Stimulated activated CD4-positive, alpha-beta T cell treated with anti-CD3 and anti-CD28 coated beads, Interleukin-4, amount 100 ng/mL, for 48 hours (primary cell): ENCODE data around the gene RFX7.
"Not testable (repeated sequence)": the region's sequence is repeated elsewhere in the genome, so short reads cannot be mapped to it uniquely, and the experiment has no call there.

Experiments used
- DNase-seq, 2 donors: peaks; one replicate each; pipeline ENCODE4 v3.0.0-alpha.2; 2020; ENCODE audit warnings: low read depth in 2 of 2

The RFX7 gene

GRCh38 chr15:56205061-56205876 is 38.4 kb downstream of the RFX7 start:
- no peak for DNase-seq

DNA sequence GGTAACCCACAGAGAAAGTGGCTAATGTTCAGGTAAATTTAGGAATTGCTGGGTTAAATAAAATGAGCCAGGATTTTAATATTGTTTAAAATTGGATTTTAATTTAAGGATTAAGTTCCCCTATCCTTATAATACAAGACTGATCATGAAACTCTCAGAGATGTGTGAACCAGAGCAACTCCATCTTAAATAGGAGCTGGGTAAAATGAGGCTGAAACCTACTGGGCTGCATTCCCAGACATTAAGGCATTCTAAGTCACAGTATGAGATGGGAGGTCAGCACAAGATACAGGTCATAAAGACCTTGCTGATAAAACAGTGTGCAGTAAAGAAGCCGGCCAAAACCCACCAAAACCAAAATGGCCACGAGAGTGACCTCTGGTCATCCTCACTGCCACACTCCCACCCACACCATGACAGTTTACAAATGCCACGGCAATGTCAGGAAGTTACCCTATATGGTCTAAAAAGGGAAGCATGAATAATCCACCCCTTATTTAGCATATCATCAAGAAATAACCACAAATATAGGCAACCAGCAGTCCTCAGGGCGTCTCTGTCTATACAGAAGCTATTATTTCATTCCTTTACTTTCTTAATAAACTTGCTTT is 40.3 kb downstream of the RFX7 start:
- not testable (repeated sequence) for DNase-seq

DNA sequence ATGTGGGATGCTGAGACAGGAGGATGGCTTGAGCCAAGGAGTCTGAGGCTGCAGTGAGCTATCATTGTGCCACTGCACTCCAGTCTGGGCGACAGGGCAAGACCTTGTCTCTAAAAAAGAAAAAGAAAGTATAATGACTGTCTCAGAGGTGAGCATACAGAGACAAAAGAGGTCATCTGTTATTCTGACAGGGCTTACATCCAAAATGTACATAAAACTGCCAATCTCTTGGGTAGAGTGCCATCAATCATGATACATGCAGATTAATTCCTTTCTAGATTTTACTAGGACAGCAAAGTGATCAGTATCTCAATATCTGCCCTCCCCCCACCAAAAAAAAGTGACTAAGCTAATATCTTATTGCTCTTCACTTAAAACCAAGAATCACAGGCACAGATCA is 41.0 kb downstream of the RFX7 start:
- DNase-seq = no peak

DNA sequence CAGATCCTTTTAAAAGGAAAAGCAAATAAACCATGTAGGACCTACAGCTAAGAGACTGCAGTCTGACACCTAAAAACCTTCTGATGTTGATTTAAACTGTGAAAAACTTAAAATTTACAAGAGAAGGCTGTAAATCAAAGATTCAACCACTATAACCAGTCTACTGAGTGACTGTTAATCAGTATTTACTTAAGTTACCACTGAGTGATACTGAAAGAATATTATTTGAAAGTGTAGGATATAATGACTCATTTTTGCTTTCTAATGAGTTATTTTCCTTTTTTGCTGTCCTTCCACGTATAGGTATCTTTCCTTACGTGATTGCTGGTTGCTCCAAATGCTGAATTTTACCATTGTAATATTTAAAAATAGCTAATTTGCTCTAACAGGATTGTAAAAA is 44.6 kb downstream of the RFX7 start:
- DNase-seq = no peak

DNA sequence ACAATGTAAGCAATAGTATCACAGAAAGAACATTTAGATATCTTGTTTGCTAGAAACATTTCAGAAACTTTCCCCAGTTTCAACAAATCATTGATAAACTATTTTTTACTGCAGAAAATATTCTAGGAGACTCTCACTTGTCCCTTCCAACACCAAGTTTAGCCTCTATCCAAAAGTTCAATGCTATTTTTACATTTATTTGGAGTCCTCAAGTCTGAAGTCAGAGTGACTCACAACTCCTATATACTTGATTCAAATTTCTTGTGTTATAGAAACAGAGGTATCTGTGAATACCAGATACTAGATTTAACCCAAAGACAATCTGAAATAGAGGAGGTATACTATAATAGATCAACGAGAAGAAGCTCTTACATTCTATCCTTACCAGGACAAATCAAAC is 49.6 kb downstream of the RFX7 start:
- no peak for DNase-seq

- DNase-seq = no peak
These were observed 50.8 kb downstream of the RFX7 start for GRCh38 chr15:56192659-56193442.

- DNase-seq = no peak
These were observed 56.0 kb downstream of the RFX7 start for GRCh38 chr15:56187665-56188064.

- DNase-seq = no peak
These were observed 57.7 kb downstream of the RFX7 start for GRCh38 chr15:56185980-56186379.

DNA sequence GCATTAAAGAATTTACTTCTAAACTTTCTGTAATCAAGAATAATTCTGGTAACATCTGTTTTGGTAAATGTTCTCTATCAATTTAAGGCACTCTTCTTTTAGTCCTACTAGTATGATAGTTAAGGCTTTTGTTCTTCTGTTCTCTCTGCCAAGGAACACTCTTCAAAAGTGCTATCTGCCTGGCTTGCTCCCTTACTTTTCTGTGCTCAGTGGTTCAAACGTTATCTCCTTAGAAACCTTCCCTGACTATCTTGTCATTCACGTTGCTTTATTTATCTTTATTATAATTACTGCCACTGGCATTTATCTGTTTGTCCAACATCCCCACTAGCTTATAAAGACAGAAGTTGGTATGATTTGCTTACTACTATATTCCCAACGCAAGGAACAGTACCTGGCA is 59.2 kb downstream of the RFX7 start:
- DNase-seq = no peak

DNA sequence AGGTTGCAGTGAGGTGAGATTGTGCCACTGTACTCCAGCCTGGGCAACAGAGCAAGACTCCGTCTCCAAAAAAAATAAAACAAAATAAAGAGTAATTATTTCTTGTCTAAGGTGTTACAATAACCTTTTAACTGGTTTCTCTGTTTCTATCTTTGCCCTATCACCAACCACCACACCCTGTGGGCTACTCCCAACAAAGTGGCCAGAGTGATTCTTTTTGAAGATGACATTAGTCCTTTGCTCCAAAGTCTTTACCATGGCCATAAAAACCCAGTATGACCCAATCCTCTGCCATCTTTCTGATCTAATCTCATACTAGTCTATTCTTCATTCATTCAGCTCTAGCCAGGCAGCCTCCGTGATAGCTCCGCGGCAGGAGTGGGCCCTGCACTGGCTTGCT is 62.8 kb downstream of the RFX7 start:
- no peak for DNase-seq

DNA sequence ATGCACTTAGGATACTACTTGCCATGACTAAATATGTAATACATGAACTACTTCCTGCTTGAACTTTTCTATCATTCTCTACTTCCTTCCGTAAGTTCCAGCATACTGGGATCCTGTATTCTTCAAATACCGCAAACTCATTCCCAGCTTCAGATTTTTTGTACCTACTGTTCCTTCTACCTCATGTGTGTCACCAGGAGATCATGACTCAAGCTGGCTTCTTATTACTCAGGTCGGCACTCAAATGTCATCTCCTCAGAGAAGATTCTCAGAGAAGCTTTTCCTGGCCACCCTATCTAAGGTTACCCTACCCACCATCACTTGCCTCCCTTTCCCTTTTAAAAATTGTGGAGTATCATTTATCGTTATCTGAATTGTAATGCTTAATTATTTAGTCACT is 66.7 kb downstream of the RFX7 start:
- no peak for DNase-seq

DNA sequence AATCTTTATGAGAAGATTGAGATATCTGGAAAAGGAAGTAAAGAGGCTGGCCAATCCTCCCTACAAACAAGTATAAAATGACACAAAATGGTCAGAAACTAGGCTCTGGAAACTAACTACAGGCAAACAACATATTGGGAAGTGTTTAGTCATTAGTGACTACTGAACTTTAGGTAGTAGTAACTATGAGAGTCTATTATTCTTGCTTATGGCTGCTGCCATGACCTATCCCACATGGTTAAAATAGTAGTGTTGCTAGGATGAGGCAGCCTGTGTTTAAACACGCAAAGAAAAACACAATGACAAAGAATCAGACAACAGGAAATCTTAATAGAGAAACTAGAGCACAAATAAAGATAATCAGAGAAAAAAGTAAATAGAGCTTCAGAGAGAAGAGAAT is 67.9 kb downstream of the RFX7 start:
- DNase-seq = no peak

DNA sequence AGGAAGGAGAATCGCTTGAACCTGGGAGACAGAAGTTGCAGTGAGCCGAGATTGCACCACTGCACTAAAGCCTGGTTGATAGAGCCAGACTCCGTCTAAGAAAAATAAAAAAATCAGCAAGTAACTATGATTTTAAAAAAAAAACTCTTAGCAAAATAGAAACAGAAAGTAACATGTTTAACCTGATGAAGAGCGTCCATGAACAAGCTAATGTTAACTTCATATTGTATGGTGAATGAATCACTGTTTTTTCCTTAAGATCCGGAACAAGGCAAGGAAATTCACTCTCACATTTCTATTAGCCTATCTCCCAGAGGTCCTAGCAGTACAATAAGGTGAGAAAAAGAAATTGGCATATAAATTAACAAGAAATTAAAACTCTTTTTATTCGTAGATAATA is 69.0 kb downstream of the RFX7 start:
- no peak for DNase-seq

DNA sequence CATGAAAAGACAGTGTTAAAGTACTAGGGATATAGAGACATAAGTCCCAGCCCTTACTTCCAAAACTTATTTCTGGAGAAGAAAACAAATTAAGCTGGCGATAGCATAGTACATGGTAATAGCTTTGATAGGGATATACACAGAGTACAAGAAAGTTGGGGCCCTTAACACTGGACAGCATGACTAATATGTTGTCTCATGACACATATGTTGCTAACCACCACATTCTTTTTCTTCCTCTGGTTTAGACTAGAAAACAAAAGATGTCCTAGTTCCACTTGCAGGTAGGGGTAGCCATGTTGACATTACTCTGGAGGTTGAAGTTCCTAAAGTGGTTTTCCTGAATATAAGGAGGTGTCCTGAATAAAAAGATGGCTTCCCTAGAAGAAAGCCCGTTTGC is 75.3 kb downstream of the RFX7 start:
- no peak for DNase-seq

GRCh38 chr15:56165234-56165633 is 78.4 kb downstream of the RFX7 start:
- DNase-seq = no peak

DNA sequence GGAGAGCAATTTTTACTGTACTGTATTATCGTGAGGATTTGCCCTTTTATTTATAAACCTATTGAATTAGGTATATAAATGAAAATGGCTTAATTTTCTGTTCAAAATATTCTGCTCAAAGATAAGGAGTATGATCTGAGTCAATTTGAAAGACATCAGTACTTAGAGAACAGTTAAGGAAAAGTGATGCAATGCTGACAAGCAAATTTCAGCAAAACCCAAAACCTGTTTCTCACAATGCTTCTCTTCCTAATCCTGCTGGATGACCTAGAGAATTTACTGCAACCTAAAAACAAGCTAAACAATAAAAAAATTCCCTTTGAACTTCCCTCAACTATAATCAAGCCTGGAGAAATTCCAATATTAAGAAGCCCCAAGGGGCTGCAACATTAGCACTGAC is 82.7 kb downstream of the RFX7 start:
- no peak for DNase-seq

DNA sequence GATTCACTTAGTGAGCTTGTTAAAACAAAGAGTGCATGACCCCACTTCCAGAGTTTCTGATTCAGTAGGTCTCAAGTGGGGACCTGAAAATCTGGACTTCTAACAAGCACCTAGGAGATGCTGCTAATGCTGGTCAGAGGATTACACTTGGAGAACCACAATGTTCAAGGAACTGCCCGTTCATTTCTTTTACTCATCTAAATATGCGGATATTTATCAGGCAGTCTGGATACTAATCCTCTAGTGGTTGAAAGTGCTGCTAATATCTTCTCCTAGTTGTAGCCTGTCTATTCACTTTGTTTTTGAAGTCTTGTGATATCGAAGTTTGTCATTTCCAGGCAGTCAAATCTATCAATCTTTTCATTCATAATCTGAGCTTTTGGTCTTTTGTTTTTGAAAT is 86.8 kb downstream of the RFX7 start:
- no peak for DNase-seq

GRCh38 chr15:56155278-56155677 is 88.4 kb downstream of the RFX7 start:
- DNase-seq = not testable (repeated sequence)

DNA sequence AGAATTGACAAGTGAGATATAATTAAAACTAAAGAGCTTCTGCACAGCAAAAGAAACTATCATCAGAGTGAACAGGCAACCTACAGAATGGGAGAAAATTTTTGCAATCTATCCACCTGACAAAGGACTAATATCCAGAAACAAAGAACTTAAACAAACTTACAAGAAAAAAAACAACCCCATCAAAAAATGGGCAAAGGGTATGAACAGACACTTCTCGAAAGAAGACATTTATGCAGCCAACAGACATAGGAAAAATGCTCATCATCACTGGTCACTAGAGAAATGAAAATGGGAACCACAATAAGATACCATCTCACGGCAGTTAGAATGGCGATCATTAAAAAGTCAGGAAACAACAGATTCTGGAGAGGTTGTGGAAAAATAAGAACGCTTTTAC is 88.9 kb downstream of the RFX7 start:
- DNase-seq = not testable (repeated sequence)

DNA sequence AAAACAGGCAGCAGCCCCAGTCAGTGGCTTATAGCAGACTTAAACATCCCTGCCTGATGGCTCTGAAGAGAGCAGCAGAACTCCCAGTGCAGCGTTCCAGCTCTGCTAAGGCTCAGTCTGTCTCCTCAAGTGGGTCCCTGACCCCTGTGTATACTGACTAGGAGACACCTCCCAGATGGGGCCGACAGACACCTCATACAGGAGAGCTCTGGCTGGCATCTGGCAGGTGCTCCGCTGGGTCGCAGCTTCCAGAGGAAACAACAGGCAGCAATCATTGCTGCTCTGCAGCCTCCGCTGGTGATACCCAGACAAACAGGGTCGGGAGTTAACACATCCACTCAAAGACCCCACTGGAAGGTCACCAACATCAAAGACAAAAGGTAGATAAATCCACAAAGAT is 93.5 kb downstream of the RFX7 start:
- no peak for DNase-seq

- DNase-seq = no peak
These were observed 95.6 kb downstream of the RFX7 start for GRCh38 chr15:56148064-56148463.

GRCh38 chr15:56146756-56147155 is 96.9 kb downstream of the RFX7 start:
- no peak for DNase-seq

GRCh38 chr15:56128081-56128480 is 115.6 kb downstream of the RFX7 start:
- DNase-seq = no peak
